ENCODE data around the gene ARHGEF2.

Gene ARHGEF2

GRCh38 chr1:155933591-155934096, 44.7 kb downstream of the ARHGEF2 start:
- Histone ChIP-seq H3K36me3 (replicated peaks in 1 of 2; ENCODE audit: control insufficient read depth in 2 of 2, insufficient read depth in 2 of 2, low read length in 2 of 2) (peaks cover 15 to 51% of the 10 kb centered on the region in 2 donors), H4K8ac (ENCODE audit: low read depth, low read length) (no peak overlapping the region), H2BK5ac (ENCODE audit: low read length) (no peak overlapping the region), H3K4me3 (ENCODE audit: low read length in 2 of 2) (peak overlapping the region; percentile 94 to 96), H3K4ac (ENCODE audit: low read length) (no peak overlapping the region), H3K27me3 (ENCODE audit: control insufficient read depth in 3 of 3, insufficient read depth in 3 of 3, low read depth in 1 of 3, low read length in 3 of 3) (no peaks in the 10 kb centered on the region), H4K91ac (ENCODE audit: low read depth, low read length, poor library complexity) (no peak overlapping the region), H2BK12ac (ENCODE audit: low read length) (no peak overlapping the region), H3K9ac (ENCODE audit: low read depth, low read length, poor library complexity) (peak overlapping the region; percentile 96), H2BK120ac (ENCODE audit: low read depth, low read length) (no peak overlapping the region), H3K9me3 (replicated peaks in 1 of 2; ENCODE audit: control insufficient read depth in 2 of 2, insufficient read depth in 1 of 2, low read depth in 1 of 2, low read length in 2 of 2) (no peaks in the 10 kb centered on the region), H3K23ac (ENCODE audit: low read depth, low read length, poor library complexity) (no peak overlapping the region), H2BK15ac (ENCODE audit: low read length) (no peak overlapping the region), H3K79me1 (ENCODE audit: low read depth, low read length) (no peaks in the 10 kb centered on the region), H3K14ac (ENCODE audit: low read length) (no peak overlapping the region), H2AK5ac (ENCODE audit: low read depth, low read length) (peak overlapping the region; percentile 30), H3K27ac (replicated peaks; ENCODE audit: low read length) (peak overlapping the region; percentile 52), H3K4me2 (ENCODE audit: insufficient read depth, low read length, poor library complexity, severe bottlenecking) (peak overlapping the region; percentile 90), H3K18ac (ENCODE audit: low read length) (peak overlapping the region; percentile 95), H2AFZ (ENCODE audit: low read length) (peak overlapping the region; percentile 76), H3K4me1 (ENCODE audit: control insufficient read depth in 2 of 2, insufficient read depth in 1 of 2, low read depth in 1 of 2, low read length in 2 of 2) (peaks cover 4 to 13% of the 10 kb centered on the region in 2 donors)
- DNase-seq (ENCODE audit: low spot score) = no peak
- WGBS, 2 donors (ENCODE audit: extremely low coverage in 2 of 2, insufficient read length in 2 of 2, insufficient replicate concordance in 1 of 2) = 100% methylated on average over 2 to 3 of the region's 10 CpGs

DNA sequence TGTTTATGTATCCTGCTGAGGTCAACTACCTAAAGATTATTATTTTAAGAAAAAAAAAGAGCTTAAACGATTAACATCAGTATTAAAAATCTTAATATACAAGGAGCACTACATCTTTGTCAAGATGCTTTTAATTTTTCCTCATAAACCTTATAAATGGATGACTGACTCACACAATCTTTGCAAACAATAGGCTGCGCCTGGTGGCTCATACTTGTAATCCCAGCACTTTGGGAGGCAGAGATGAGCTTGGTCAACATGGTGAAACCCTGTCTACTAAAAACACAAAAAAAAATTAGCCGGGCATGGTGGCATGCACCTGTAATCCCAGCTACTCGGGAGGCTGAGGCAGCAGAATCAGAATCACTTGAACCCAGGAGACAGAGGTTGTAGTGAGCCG, 45.9 kb downstream of the ARHGEF2 start:
- H3K4ac ChIP-seq (ENCODE audit: low read length) = no peak overlapping the region
- no peak overlapping the region for H3K14ac ChIP-seq (ENCODE audit: low read length)
- no peak overlapping the region for H2BK5ac ChIP-seq (ENCODE audit: low read length)
- no peak overlapping the region for H2BK15ac ChIP-seq (ENCODE audit: low read length)
- H3K79me1 ChIP-seq (ENCODE audit: low read depth, low read length) = no peaks in the 10 kb centered on the region
- H3K23ac ChIP-seq (ENCODE audit: low read depth, low read length, poor library complexity) = no peak overlapping the region
- H3K36me3 ChIP-seq (replicated peaks in 1 of 2; ENCODE audit: control insufficient read depth in 2 of 2, insufficient read depth in 2 of 2, low read length in 2 of 2) = peaks cover 16 to 62% of the 10 kb centered on the region in 2 donors
- no peak overlapping the region for H2BK120ac ChIP-seq (ENCODE audit: low read depth, low read length)
- H3K4me2 ChIP-seq (ENCODE audit: insufficient read depth, low read length, poor library complexity, severe bottlenecking) = no peak overlapping the region
- H2AK5ac ChIP-seq (ENCODE audit: low read depth, low read length) = no peak overlapping the region
- H2BK12ac ChIP-seq (ENCODE audit: low read length) = no peak overlapping the region
- H3K27ac ChIP-seq (replicated peaks; ENCODE audit: low read length) = no peak overlapping the region
- H4K8ac ChIP-seq (ENCODE audit: low read depth, low read length) = no peak overlapping the region
- WGBS, 2 donors (ENCODE audit: extremely low coverage in 2 of 2, insufficient read length in 2 of 2, insufficient replicate concordance in 1 of 2) = no CpG with 5 or more reads among the region's 5 CpGs
- no peak overlapping the region for H3K9ac ChIP-seq (ENCODE audit: low read depth, low read length, poor library complexity)
- no peaks in the 10 kb centered on the region for H3K27me3 ChIP-seq (ENCODE audit: control insufficient read depth in 3 of 3, insufficient read depth in 3 of 3, low read depth in 1 of 3, low read length in 3 of 3)
- H3K4me3 ChIP-seq (ENCODE audit: low read length in 2 of 2) = no peak overlapping the region
- H4K91ac ChIP-seq (ENCODE audit: low read depth, low read length, poor library complexity) = no peak overlapping the region
- H2AFZ ChIP-seq (ENCODE audit: low read length) = no peak overlapping the region
- no peak overlapping the region for H3K18ac ChIP-seq (ENCODE audit: low read length)
- no peaks in the 10 kb centered on the region for H3K9me3 ChIP-seq (replicated peaks in 1 of 2; ENCODE audit: control insufficient read depth in 2 of 2, insufficient read depth in 1 of 2, low read depth in 1 of 2, low read length in 2 of 2)
- DNase-seq (ENCODE audit: low spot score) = no peak
- H3K4me1 ChIP-seq (ENCODE audit: control insufficient read depth in 2 of 2, insufficient read depth in 1 of 2, low read depth in 1 of 2, low read length in 2 of 2) = peaks cover 4 to 13% of the 10 kb centered on the region in 2 donors

DNA sequence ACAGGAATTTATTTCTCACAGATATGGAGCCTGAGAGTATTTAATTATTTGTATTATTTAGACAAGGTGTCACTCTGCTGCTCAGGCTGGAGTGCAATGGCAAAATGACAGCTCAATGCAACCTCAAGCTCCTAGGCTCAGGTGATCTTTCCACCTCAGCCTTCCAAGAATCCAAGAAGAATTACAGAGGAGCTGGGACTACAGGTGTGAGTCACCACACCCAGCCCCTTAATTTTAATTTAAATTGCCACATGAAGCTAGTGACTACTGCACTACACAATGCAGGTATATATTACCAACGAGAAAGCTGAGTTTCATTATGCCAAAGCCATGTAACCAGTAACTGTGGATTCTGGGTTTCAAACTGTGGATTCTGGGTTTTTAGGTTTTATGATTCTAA, 46.3 kb downstream of the ARHGEF2 start:
- Histone ChIP-seq H3K4me1 (ENCODE audit: control insufficient read depth in 2 of 2, insufficient read depth in 1 of 2, low read depth in 1 of 2, low read length in 2 of 2) (peaks cover 4 to 13% of the 10 kb centered on the region in 2 donors), H3K4me2 (ENCODE audit: insufficient read depth, low read length, poor library complexity, severe bottlenecking) (no peak overlapping the region), H3K27ac (replicated peaks; ENCODE audit: low read length) (no peak overlapping the region), H2AFZ (ENCODE audit: low read length) (no peak overlapping the region), H3K36me3 (replicated peaks in 1 of 2; ENCODE audit: control insufficient read depth in 2 of 2, insufficient read depth in 2 of 2, low read length in 2 of 2) (peaks cover 18 to 66% of the 10 kb centered on the region in 2 donors), H2AK5ac (ENCODE audit: low read depth, low read length) (no peak overlapping the region), H3K4me3 (ENCODE audit: low read length in 2 of 2) (no peak overlapping the region), H3K27me3 (ENCODE audit: control insufficient read depth in 3 of 3, insufficient read depth in 3 of 3, low read depth in 1 of 3, low read length in 3 of 3) (no peaks in the 10 kb centered on the region), H3K23ac (ENCODE audit: low read depth, low read length, poor library complexity) (no peak overlapping the region), H4K91ac (ENCODE audit: low read depth, low read length, poor library complexity) (no peak overlapping the region), H2BK5ac (ENCODE audit: low read length) (no peak overlapping the region), H3K14ac (ENCODE audit: low read length) (no peak overlapping the region), H2BK120ac (ENCODE audit: low read depth, low read length) (no peak overlapping the region), H2BK12ac (ENCODE audit: low read length) (no peak overlapping the region), H3K4ac (ENCODE audit: low read length) (no peak overlapping the region), H3K9me3 (replicated peaks in 1 of 2; ENCODE audit: control insufficient read depth in 2 of 2, insufficient read depth in 1 of 2, low read depth in 1 of 2, low read length in 2 of 2) (no peaks in the 10 kb centered on the region), H3K18ac (ENCODE audit: low read length) (no peak overlapping the region), H3K9ac (ENCODE audit: low read depth, low read length, poor library complexity) (no peak overlapping the region), H4K8ac (ENCODE audit: low read depth, low read length) (no peak overlapping the region), H3K79me1 (ENCODE audit: low read depth, low read length) (no peaks in the 10 kb centered on the region), H2BK15ac (ENCODE audit: low read length) (no peak overlapping the region)
- no peak for DNase-seq (ENCODE audit: low spot score)
- WGBS, 2 donors (ENCODE audit: extremely low coverage in 2 of 2, insufficient read length in 2 of 2, insufficient replicate concordance in 1 of 2) = no CpG with 5 or more reads among the region's 1 CpG

- no peak overlapping the region for H2BK5ac ChIP-seq (ENCODE audit: low read length)
- H3K27ac ChIP-seq (replicated peaks; ENCODE audit: low read length) = no peak overlapping the region
- H3K36me3 ChIP-seq (replicated peaks in 1 of 2; ENCODE audit: control insufficient read depth in 2 of 2, insufficient read depth in 2 of 2, low read length in 2 of 2) = peaks cover 23 to 72% of the 10 kb centered on the region in 2 donors
- no peak overlapping the region for H4K8ac ChIP-seq (ENCODE audit: low read depth, low read length)
- H2AK5ac ChIP-seq (ENCODE audit: low read depth, low read length) = no peak overlapping the region
- no peak overlapping the region for H3K23ac ChIP-seq (ENCODE audit: low read depth, low read length, poor library complexity)
- H2BK15ac ChIP-seq (ENCODE audit: low read length) = no peak overlapping the region
- H3K4me3 ChIP-seq (ENCODE audit: low read length in 2 of 2) = no peak overlapping the region
- H3K9me3 ChIP-seq (replicated peaks in 1 of 2; ENCODE audit: control insufficient read depth in 2 of 2, insufficient read depth in 1 of 2, low read depth in 1 of 2, low read length in 2 of 2) = no peaks in the 10 kb centered on the region
- H2BK12ac ChIP-seq (ENCODE audit: low read length) = no peak overlapping the region
- no peak overlapping the region for H3K18ac ChIP-seq (ENCODE audit: low read length)
- no peak overlapping the region for H4K91ac ChIP-seq (ENCODE audit: low read depth, low read length, poor library complexity)
- H3K4ac ChIP-seq (ENCODE audit: low read length) = no peak overlapping the region
- no peak for DNase-seq (ENCODE audit: low spot score)
- no CpG with 5 or more reads among the region's 7 CpGs for WGBS, 2 donors (ENCODE audit: extremely low coverage in 2 of 2, insufficient read length in 2 of 2, insufficient replicate concordance in 1 of 2)
- no peak overlapping the region for H3K9ac ChIP-seq (ENCODE audit: low read depth, low read length, poor library complexity)
- no peak overlapping the region for H2AFZ ChIP-seq (ENCODE audit: low read length)
- H3K79me1 ChIP-seq (ENCODE audit: low read depth, low read length) = no peaks in the 10 kb centered on the region
- no peak overlapping the region for H3K14ac ChIP-seq (ENCODE audit: low read length)
- peaks cover 4 to 13% of the 10 kb centered on the region in 2 donors for H3K4me1 ChIP-seq (ENCODE audit: control insufficient read depth in 2 of 2, insufficient read depth in 1 of 2, low read depth in 1 of 2, low read length in 2 of 2)
- no peak overlapping the region for H2BK120ac ChIP-seq (ENCODE audit: low read depth, low read length)
- no peak overlapping the region for H3K4me2 ChIP-seq (ENCODE audit: insufficient read depth, low read length, poor library complexity, severe bottlenecking)
- no peaks in the 10 kb centered on the region for H3K27me3 ChIP-seq (ENCODE audit: control insufficient read depth in 3 of 3, insufficient read depth in 3 of 3, low read depth in 1 of 3, low read length in 3 of 3)
Measured at GRCh38 chr1:155931332-155932038, 46.9 kb downstream of the ARHGEF2 start.
